SK-N-SH treated with all-trans-retinoic acid at 6 μM for 48 hours (cell line): ENCODE results near the gene RAP2B.

ENCODE experiments used
- ARNTL ChIP-seq: fragments of 450-650 bp; formaldehyde crosslinking; IDR thresholded peaks from 2 replicates; pipeline ENCODE4 v1.5.0; 2020; ENCODE audit warnings: low read depth, mild to moderate bottlenecking, moderate library complexity, borderline replicate concordance
- CSRNP3 ChIP-seq: fragments of 250-450 bp; sonication (Bioruptor Pico); IDR thresholded peaks from 2 replicates; pipeline ENCODE4 v1.5.1; 2021; ENCODE audit warnings: mild to moderate bottlenecking, moderate library complexity
- GLIS3 ChIP-seq: fragments of 250-450 bp; sonication (Bioruptor Pico); IDR thresholded peaks from 2 replicates; pipeline ENCODE4 v1.5.0; 2020; ENCODE audit warnings: mild to moderate bottlenecking, moderate library complexity
- ISL1 ChIP-seq: fragments of 250-450 bp; sonication (Bioruptor Pico); IDR thresholded peaks from 2 replicates; pipeline ENCODE4 v2.1.2; 2022; ENCODE audit warnings: mild to moderate bottlenecking, moderate library complexity
- RARB ChIP-seq: fragments of 250-450 bp; sonication (Bioruptor Pico); IDR thresholded peaks from 2 replicates; pipeline ENCODE4 v1.8.0; 2021; ENCODE audit warnings: mild to moderate bottlenecking, moderate library complexity
- TOX ChIP-seq: fragments of 250-450 bp; sonication (Bioruptor Pico); IDR thresholded peaks from 2 replicates; pipeline ENCODE4 v1.8.0; 2021; ENCODE audit warnings: mild to moderate bottlenecking, moderate library complexity, borderline replicate concordance
- ZFP3 ChIP-seq: fragments of 250-450 bp; sonication (Bioruptor Pico); IDR thresholded peaks from 2 replicates; pipeline ENCODE4 v1.5.0; 2020; ENCODE audit warnings: mild to moderate bottlenecking, moderate library complexity
- ZFP30 ChIP-seq: fragments of 450-650 bp; formaldehyde crosslinking; IDR thresholded peaks from 2 replicates; pipeline ENCODE4 v1.5.0; 2022; ENCODE audit warnings: mild to moderate bottlenecking, moderate library complexity
- TF ChIP-seq, protein P1 (sequence below): fragments of 250-450 bp; sonication (Bioruptor Pico); IDR thresholded peaks from 2 replicates; pipeline ENCODE4 v1.5.1; 2020; ENCODE audit warnings: low read depth, mild to moderate bottlenecking, moderate library complexity

GRCh38 chr3:153160451-153161137, 1.4 kb upstream of the RAP2B start:
- no peak for TF ChIP-seq ZFP30
- TF ChIP-seq, protein P1, sequence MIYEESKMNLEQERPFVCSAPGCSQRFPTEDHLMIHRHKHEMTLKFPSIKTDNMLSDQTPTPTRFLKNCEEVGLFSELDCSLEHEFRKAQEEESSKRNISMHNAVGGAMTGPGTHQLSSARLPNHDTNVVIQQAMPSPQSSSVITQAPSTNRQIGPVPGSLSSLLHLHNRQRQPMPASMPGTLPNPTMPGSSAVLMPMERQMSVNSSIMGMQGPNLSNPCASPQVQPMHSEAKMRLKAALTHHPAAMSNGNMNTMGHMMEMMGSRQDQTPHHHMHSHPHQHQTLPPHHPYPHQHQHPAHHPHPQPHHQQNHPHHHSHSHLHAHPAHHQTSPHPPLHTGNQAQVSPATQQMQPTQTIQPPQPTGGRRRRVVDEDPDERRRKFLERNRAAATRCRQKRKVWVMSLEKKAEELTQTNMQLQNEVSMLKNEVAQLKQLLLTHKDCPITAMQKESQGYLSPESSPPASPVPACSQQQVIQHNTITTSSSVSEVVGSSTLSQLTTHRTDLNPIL (CRISPR knock-in tag) = no peak
- no peak for TF ChIP-seq TOX (CRISPR knock-in tag)
- no peak for TF ChIP-seq ISL1 (CRISPR knock-in tag)
- no peak for TF ChIP-seq ZFP3
- TF ChIP-seq ARNTL = no peak
- TF ChIP-seq GLIS3 = no peak
- no peak for TF ChIP-seq RARB (CRISPR knock-in tag)
- no peak for TF ChIP-seq CSRNP3 (CRISPR knock-in tag)
